ENCODE data around the gene MEIOB. TPM values are rescaled to one million over a fixed set of nuclear protein-coding genes. Genes with fewer than 3 reads are reported as not detected.
"Not testable (repeated sequence)": the region's sequence is repeated elsewhere in the genome, so short reads cannot be mapped to it uniquely, and the experiment has no call there.

MEIOB gene
- total RNA-seq, 1 experiment from 2014 or later = not detected

DNA sequence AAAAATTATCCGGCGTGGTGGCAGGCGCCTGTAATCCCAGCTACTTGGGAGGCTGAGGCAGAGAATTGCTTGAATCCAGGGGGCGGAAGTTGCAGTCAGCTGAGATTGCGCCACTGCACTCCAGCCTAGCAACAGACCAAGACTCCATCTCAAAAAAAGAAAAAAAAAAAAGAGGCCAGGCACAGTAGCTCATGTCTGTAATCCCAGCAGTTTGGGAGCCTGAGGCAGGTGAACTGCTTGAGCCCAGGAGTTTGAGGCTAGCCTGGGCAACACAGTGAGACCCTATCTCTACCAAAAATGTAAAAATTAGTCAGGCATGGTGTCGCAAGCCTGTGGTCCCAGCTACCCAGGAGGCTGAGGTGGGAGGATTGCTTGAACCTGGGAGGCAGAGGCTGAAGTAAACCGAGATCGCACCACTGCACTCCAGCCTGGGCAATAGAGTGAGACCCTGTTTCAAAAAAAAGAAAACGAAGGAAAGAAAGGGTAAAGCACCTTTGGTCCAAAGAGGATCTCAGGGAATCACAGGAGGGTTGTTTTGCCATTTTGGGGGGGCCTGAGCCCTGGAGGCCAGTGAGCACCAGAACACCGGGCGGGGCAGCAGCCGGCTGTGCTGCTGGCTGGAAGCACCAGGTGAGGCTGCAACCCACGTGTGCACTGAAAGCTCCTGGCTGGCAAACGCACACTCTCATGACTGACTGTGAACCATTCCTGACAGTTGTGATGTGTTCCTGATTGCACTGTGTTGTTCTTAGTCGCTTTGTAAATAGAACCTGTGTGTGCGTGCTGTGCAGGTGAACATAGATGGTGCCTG, 27.9 kb upstream of the MEIOB start:
- TF ChIP-seq, protein P1, sequence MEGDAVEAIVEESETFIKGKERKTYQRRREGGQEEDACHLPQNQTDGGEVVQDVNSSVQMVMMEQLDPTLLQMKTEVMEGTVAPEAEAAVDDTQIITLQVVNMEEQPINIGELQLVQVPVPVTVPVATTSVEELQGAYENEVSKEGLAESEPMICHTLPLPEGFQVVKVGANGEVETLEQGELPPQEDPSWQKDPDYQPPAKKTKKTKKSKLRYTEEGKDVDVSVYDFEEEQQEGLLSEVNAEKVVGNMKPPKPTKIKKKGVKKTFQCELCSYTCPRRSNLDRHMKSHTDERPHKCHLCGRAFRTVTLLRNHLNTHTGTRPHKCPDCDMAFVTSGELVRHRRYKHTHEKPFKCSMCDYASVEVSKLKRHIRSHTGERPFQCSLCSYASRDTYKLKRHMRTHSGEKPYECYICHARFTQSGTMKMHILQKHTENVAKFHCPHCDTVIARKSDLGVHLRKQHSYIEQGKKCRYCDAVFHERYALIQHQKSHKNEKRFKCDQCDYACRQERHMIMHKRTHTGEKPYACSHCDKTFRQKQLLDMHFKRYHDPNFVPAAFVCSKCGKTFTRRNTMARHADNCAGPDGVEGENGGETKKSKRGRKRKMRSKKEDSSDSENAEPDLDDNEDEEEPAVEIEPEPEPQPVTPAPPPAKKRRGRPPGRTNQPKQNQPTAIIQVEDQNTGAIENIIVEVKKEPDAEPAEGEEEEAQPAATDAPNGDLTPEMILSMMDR (IDR thresholded peaks at IDR 0.05; ENCODE audit: unreplicated experiment) = no peak
- Mint-ChIP-seq H3K4me1 (ENCODE audit: low read depth, unreplicated experiment) (peaks cover 9% of the 10 kb centered on the region), H3K4me3 (ENCODE audit: low read depth, unreplicated experiment) (no peak overlapping the region), H3K27me3 (ENCODE audit: unreplicated experiment) (peaks cover 79% of the 10 kb centered on the region), H3K27ac (ENCODE audit: unreplicated experiment) (no peak overlapping the region), H3K36me3 (ENCODE audit: insufficient read depth, unreplicated experiment) (peaks cover 10% of the 10 kb centered on the region), H3K9me3 (ENCODE audit: low read depth, unreplicated experiment) (no peaks in the 10 kb centered on the region)
- DNase-seq = no peak
- intact Hi-C loops (cut with micrococcal nuclease; ENCODE audit: unreplicated experiment) = no loop called here
- BruUV-seq (replicated peaks) = no TSS peak
- CTCF ChIA-PET = interaction anchor here (0.6 kb wide), 1 partner anchor 65 kb away, joined by 3 read pairs; no protein-coding TSS in a partner anchor

DNA sequence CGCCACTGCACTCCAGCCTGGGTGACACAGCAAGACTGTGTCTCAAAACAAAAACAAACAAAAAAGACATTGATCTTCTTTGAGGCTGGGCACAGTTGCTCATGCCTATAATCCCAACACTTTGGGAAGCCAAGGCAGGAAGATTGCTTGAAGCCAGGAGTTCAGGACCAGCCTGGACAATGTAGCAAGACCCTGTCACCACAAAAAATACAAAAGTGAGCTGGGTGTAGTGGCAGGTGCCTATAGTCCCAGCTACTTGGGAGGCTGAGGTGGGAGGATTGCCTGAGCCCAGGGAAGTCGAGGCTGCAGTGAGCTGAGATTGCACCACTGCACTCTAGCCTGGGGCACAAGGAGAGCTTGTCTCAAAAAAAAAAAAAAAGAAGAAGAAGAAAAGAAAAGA, 25.7 kb upstream of the MEIOB start:
- H3K27me3 Mint-ChIP-seq (ENCODE audit: unreplicated experiment) = peaks cover 68% of the 10 kb centered on the region
- BruUV-seq (replicated peaks); H3K4me3 Mint-ChIP-seq (ENCODE audit: low read depth, unreplicated experiment); H3K36me3 Mint-ChIP-seq (ENCODE audit: insufficient read depth, unreplicated experiment); H3K27ac Mint-ChIP-seq (ENCODE audit: unreplicated experiment); CTCF ChIA-PET; intact Hi-C loops (cut with micrococcal nuclease; ENCODE audit: unreplicated experiment); DNase-seq; H3K9me3 Mint-ChIP-seq (ENCODE audit: low read depth, unreplicated experiment): not testable (repeated sequence)
- H3K4me1 Mint-ChIP-seq (ENCODE audit: low read depth, unreplicated experiment) = peaks cover 16% of the 10 kb centered on the region

DNA sequence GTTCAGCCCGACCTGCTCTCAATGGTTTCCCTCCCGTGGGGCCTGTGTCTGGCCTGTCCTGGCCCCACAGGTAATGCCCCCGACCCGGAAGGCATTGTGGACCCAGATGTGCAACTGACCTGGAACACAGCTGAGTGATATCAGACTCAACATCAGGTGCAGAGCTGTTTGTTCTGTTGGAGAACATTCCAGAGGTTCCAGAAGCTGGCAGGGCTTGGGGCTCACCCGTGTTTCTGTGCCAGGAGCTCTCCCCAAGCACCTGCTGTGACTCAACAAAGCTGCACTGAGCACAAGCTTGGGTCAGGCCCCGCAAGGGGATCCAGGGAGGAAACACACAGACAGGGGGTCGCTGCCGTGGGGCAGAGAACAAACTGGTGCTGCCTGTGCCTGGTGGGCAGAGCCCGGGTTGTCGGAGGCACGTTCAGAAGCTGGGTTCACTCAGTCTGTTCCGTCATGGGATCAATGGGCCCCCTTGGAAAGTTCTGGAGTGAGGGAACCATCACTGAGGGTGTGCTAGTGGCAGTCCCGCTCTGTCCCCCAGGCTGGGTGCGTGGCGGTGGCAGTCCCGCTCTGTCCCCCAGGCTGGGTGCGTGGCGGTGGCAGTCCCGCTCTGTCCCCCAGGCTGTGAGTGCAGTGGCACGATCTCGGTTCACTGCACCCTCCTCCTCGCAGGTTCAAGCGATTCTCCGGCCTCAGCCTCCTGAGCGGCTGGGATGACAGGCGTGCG, 24.1 kb upstream of the MEIOB start:
- peaks cover 72% of the 10 kb centered on the region for H3K27me3 Mint-ChIP-seq (ENCODE audit: unreplicated experiment)
- H3K36me3 Mint-ChIP-seq (ENCODE audit: insufficient read depth, unreplicated experiment) = peaks cover 5% of the 10 kb centered on the region
- TF ChIP-seq, protein P1 (IDR thresholded peaks at IDR 0.05; ENCODE audit: unreplicated experiment) = no peak
- intact Hi-C loops (cut with micrococcal nuclease; ENCODE audit: unreplicated experiment) = no loop called here
- H3K27ac Mint-ChIP-seq (ENCODE audit: unreplicated experiment) = no peak overlapping the region
- H3K4me3 Mint-ChIP-seq (ENCODE audit: low read depth, unreplicated experiment) = no peak overlapping the region
- BruUV-seq (replicated peaks) = no TSS peak
- DNase-seq = no peak
- H3K4me1 Mint-ChIP-seq (ENCODE audit: low read depth, unreplicated experiment) = peaks cover 16% of the 10 kb centered on the region
- H3K9me3 Mint-ChIP-seq (ENCODE audit: low read depth, unreplicated experiment) = no peaks in the 10 kb centered on the region
- CTCF ChIA-PET = no interaction called here

DNA sequence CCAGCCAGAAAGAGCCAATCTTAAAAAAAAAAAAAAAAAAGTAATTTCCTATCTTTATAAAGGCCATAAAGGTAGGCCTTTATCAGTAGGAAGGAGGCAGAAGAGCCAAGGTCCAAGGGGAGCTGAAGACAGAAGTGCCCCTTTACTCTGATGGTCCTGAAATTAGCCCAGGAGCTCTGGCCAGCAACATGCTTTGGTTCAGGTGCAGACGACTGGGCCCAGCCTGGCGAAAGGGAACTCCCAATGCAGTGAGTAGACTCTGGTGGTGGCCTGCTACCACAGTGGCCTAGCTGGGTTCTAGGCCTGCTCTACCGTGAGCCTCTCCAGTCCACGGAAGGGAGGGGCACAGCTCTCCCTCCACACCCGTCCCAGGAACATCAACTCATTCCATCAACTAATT, 23.1 kb upstream of the MEIOB start:
- intact Hi-C loops (cut with micrococcal nuclease; ENCODE audit: unreplicated experiment) = no loop called here
- Mint-ChIP-seq H3K27ac (ENCODE audit: unreplicated experiment) (no peak overlapping the region), H3K4me1 (ENCODE audit: low read depth, unreplicated experiment) (peaks cover 10% of the 10 kb centered on the region), H3K27me3 (ENCODE audit: unreplicated experiment) (peaks cover 74% of the 10 kb centered on the region), H3K4me3 (ENCODE audit: low read depth, unreplicated experiment) (no peak overlapping the region), H3K36me3 (ENCODE audit: insufficient read depth, unreplicated experiment) (peaks cover 5% of the 10 kb centered on the region), H3K9me3 (ENCODE audit: low read depth, unreplicated experiment) (no peaks in the 10 kb centered on the region)
- no TSS peak for BruUV-seq (replicated peaks)
- TF ChIP-seq, protein P1 (IDR thresholded peaks at IDR 0.05; ENCODE audit: unreplicated experiment) = no peak
- CTCF ChIA-PET = interaction anchor here (0.8 kb wide), 1 partner anchor 11 kb away, joined by 7 read pairs; no protein-coding TSS in a partner anchor
- DNase-seq = no peak

Measured in Calu3 (cell line).